Limb (tissue), 2 donors: ENCODE results near the gene IP6K2.

Source experiments
- DNase-seq, 2 donors: peaks; one replicate each; pipeline ENCODE4 v3.0.0-alpha.2; 2016; ENCODE audit errors: extremely low spot score in 2 of 2

The IP6K2 gene

GRCh38 chr3:48664313-48664644, 52.7 kb downstream of the IP6K2 start:
- DNase-seq, result no peak

DNA sequence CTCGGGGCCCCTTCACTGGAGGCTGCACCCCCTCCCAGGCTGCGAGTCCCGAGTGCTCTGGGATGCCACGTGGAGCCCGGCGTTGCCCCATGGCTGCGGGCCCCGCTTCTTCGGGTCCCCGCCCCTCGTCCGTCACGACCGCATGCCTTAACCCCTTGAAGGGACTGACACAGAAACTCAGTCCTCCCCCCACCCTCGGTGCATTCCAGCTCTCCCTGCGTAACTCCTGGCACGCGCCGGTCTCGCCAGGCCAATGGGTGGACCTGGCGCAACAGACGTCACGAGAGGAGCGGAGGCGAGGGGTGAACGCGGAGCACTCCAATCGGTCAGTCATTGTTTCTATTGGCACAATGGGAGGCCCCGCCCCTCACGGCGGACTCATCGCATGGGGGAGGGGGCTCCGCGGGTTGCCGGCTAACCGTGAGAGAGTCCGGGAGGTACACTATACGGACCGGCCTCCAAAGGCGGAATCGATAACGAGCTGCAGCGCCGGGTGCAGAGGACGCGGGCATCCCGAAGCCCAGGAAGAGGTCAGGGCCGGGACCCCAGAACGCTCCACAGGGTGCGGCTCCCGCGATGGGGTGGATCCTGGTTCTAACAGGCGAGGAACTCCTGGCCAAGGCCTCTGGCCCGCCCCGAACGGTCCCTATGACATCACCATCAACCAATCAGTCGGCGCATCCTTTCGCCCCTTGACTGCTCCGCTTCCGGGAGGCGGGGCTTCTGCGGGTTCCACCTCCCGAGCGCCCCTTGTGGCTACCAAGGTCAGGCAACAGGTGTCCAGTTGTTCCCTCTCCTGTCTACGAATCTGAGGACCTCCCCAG, 53.3 kb downstream of the IP6K2 start:
- peak; percentile 90 to 95 for DNase-seq

DNA sequence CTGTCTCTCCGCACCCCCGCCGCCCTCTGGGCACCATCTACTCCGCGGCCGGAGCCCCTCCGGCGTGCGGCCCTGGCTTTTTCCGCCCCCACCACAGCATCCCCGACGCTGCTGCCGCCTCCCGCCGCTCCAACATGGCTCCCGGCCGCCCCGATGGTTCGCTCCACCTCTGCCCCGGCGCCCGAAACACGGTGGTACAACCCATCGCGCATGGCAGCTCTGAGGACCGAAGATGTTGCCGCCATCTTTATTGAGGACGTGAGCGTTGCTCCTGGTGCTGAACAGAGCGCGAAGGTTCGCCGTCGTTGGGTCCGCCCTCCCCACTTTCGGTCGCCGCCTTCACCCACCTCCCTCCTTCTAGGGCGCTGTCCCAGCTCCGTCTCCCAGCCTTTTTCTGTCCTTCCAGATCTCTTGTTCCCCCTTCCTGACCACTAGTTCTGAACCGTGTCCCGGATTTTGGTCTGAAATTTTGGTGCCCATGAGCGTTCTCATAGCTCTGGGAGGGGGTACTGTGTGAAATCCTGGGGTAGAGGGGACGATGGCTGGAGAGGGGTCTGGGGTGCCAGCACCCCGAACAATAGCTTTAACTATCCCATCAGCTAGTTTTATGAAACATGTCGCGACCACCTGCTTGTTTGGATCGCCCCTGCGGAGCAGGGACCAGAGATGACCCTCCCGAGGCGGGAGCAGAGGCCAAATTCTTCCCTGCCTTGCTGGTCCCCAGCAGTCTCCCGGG, 54.1 kb downstream of the IP6K2 start, which contains the start of gene CELSR3:
CELSR3 (minus strand) TSS at position 134 of the 736 bp plus-strand sequence. CDS start 252 bp downstream, outside the sequence.
- peak; percentile 70 to 88 for DNase-seq

GRCh38 chr3:48662145-48662752, 54.8 kb downstream of the IP6K2 start:
- peak in 1 of 2 donors; percentile 46 for DNase-seq

- DNase-seq, result peak; percentile 36 to 88
Observed at GRCh38 chr3:48661501-48662144, 55.4 kb downstream of the IP6K2 start.

DNA sequence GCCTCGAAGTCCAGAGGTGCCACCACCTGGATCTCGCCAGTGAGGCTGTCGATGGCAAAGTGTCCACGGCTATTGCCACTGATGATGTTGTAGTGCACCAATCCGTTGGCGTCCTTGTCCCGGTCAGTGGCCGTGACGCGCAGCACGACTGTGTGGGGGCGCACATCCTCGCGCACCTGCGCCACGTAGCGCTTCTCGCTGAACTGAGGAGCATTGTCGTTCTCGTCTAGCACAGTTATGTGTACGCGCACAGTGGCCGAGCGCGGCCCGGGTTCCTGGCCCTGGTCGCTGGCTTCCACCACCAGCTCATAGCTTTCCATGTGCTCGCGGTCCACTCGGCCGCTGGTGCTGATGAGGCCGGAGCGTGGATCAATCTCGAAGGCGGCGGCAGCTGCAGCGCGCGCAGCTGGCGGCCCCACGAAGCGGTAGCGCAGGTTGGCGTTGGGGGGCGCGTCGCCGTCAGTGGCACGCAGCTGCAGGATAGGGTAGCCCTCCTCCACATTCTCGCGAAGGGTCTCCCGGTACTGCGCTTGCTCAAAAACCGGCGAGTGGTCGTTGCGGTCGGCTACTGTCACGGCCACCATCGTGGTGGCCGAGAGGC, 56.1 kb downstream of the IP6K2 start:
- DNase-seq, result no peak

GRCh38 chr3:48656841-48657281, 60.2 kb downstream of the IP6K2 start:
- no peak for DNase-seq

DNA sequence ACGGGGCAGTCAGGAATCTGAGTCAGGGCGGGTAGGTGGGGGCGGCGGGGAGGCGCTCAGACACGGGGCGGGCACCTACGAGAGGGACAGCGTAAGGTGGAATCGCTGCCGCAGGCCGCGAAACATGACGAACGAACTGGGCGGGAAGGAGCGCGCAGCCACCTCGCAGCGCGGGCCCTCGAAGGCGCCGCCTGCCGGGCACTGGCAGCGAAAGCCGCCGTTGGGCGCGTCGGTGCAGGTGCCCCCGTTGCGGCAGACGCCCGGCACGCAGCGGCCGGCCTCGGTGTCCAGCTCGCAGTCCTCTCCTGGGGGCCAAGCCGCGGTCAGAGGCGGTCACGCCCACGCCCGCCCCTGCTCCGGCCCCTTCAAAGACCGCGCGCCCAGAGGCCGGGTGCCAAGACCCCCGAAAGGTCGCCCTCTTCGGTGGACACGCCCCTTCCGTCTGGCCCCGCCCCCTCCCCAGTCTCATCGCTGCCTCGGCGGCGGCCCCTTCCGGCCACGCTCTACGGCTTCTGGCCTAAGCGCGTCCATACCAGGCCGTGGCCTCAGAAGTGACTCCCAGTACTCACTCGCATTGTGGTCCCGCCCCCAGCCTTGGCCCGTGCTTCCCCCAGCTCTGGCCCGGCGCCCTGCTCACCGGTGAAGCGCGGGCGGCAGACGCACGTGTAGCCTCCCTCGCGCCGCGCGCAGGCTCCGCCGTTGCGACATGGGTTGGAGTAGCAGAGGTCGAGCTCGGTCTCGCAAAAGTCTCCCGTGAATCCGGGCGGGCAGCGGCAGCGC, 60.8 kb downstream of the IP6K2 start:
- peak; percentile 54 to 84 for DNase-seq

- no peak for DNase-seq
Observed at GRCh38 chr3:48655606-48656005, 61.4 kb downstream of the IP6K2 start.

- no peak for DNase-seq
Observed at GRCh38 chr3:48655063-48655462, 62.0 kb downstream of the IP6K2 start.

DNA sequence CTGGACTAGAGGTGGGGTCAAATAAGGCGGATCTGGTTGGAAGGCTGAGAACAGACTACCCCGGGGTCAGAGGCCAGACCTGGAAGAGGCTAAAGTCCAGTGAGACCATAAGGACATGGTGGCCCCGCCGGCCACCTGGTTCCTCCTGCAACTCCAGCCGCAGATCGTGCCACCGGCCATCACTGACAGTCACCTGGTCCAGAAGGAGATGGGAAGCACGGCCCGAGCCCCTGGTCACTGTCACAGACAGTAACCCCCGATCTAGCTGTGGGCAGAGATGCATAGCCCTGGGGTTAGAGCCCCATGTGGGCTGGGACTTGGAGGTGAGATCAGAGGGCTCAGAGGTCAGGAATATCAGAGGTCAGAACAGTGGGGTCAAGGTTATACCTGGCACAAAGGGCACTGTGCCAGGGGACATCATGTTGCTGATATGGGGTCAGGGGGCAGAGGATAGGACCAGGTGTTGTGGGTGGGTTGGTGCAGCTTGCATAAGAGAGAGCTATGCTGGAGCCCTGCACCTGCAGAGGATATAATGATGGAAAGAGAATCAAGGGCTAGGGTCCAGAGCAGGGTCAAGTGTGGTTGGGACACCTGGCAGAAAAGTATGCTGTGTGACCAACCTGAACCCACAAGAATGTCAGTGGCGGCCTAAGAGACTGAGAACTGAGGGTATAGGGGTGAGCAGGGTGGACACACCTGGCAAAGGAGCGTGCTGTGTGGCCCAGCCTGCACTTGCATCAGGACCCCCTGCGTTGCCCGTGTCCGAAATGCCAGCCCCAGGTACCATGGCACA, 63.9 kb downstream of the IP6K2 start:
- DNase-seq, result no peak

GRCh38 chr3:48651771-48652170, 65.2 kb downstream of the IP6K2 start:
- no peak for DNase-seq

GRCh38 chr3:48650723-48651122, 66.3 kb downstream of the IP6K2 start:
- no peak for DNase-seq

GRCh38 chr3:48648188-48648850, 68.7 kb downstream of the IP6K2 start:
- no peak for DNase-seq

DNA sequence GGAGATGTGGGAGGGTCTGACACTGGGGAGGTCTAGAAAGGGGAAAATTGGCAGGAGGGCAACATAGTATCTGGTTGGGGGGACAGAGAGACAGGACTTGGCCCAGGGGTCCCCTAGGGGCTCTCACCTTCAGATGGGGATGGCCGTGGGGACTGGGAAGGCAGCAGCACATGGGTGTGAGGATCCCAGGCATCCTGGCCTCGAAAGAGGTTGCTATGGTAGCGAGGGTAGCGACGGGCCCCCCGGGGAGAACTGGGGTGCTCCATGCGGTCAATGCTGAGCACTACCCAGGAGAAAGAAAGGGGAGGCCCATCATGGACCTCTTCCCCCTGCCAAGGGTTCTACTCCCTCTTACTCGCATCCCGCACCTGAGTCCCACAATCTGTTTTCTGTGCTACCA, 69.3 kb downstream of the IP6K2 start:
- no peak for DNase-seq

GRCh38 chr3:48644898-48645760, 71.9 kb downstream of the IP6K2 start:
- DNase-seq, result no peak

GRCh38 chr3:48642605-48643004, 74.4 kb downstream of the IP6K2 start:
- no peak for DNase-seq

DNA sequence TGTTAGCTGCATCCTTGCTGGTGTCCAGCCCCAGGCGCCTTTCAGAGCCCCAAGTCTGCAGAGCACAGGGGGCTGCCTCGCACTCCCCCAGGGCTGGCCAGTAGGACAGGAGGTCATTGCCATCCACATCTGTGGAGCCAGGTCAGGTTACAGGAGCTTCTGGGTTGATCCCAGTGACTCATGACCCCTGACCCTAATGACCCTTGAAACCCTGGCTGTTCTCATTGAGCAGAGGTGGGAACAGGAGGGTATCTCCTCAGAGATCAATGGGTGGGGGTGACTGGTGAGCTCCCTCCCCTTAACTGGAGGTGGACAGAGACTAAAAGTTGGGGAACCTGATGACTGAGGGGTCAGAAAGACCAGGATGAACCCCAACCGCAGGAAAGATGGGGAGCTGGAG, 75.6 kb downstream of the IP6K2 start:
- DNase-seq, result no peak
